IPS-20b (cell line): Measurements from ENCODE around the gene TMEM45A.

Source experiments
- H3K27ac ChIP-seq: one replicate; pipeline ENCODE4 v1.5.1; 2013; ENCODE audit warnings: low read length
- H3K27me3 ChIP-seq: 2 replicates; pipeline ENCODE4 v1.6.1; 2013; ENCODE audit warnings: mild to moderate bottlenecking, low read length, inconsistent platforms; ENCODE audit not compliant: insufficient read depth
- H3K36me3 ChIP-seq: 2 replicates; pipeline ENCODE4 v1.6.1; 2013; ENCODE audit warnings: low read depth, mild to moderate bottlenecking, inconsistent platforms, low read length, moderate library complexity; ENCODE audit not compliant: insufficient read depth
- H3K4me1 ChIP-seq: 2 replicates; pipeline ENCODE4 v1.6.1; 2013; ENCODE audit warnings: mild to moderate bottlenecking, control low read depth, inconsistent platforms, low read length, moderate library complexity; ENCODE audit not compliant: insufficient read depth
- H3K4me3 ChIP-seq: 2 replicates; pipeline ENCODE4 v1.5.1; 2013; ENCODE audit warnings: mild to moderate bottlenecking, low read length, inconsistent platforms
- H3K9ac ChIP-seq: 2 replicates; pipeline ENCODE4 v1.6.1; 2013; ENCODE audit warnings: low read depth, mild to moderate bottlenecking, inconsistent platforms, low read length, moderate library complexity
- H3K9me3 ChIP-seq: 2 replicates; pipeline ENCODE4 v1.6.1; 2013; ENCODE audit warnings: mild to moderate bottlenecking, low read depth, low read length, inconsistent platforms; ENCODE audit not compliant: insufficient read depth

TMEM45A gene

DNA sequence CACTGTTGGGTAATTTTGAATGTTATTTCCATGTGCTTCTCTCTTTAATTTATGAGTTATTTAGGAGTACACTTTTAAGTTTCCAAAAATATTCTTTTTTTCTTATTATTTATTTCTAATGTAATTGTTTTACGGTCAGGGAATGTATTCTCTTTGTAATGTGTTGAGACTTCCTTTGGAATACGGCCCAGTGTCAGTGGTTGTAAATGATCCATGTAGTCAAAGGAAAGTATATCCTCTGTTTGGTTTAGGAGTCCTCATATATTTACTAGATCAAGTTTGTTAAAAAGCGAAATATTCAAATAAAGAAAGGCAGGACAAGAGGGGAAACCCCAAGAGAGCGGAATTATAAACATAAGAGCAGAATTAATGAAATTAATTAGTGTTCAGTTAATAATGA lies 68.0 kb downstream of the TMEM45A start:
- Histone ChIP-seq H3K27me3 (no peaks in the 10 kb centered on the region), H3K27ac (peak overlapping the region; percentile 7), H3K36me3 (no peaks in the 10 kb centered on the region), H3K4me3 (no peak overlapping the region), H3K9me3 (no peaks in the 10 kb centered on the region), H3K9ac (no peak overlapping the region; the same call in 1 of the 2 replicates), H3K4me1 (peaks cover 23% of the 10 kb centered on the region; the same call in 1 of the 2 replicates)

DNA sequence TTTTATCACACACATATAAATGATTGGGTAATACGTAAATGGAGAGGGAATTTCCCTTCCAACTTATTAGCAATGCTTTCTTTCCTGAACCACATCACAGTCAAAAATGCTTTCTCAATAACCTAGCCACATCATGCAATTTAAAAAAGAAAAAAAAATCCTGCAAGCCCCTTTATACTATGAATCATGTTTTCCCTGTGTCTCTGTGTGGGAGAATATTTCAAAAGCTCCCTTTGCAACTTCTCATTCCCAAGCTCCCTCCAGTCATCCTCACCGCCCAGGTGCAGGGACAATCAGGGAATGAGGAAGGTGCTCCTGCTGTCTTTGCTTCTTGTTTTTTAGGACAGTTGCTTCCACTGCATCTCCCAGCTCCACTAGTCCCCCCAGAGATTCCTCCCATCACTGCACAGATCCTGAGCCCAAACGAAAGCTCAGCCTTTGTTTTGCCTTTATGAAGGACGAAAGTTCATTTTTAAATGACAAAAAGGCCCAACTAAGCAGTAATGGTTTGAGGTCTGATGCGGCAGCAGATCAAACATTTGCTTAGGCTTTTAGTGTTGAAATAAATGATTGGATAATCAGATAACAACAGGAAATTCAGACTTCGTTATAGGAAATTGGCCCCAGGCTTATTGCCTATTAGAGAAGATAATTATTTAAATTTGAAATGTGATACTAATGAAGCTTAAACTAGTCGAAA lies 69.2 kb downstream of the TMEM45A start:
- H3K4me1 ChIP-seq = peaks cover 23% of the 10 kb centered on the region; the same call in 1 of the 2 replicates
- no peaks in the 10 kb centered on the region for H3K36me3 ChIP-seq
- no peak overlapping the region for H3K4me3 ChIP-seq
- H3K9ac ChIP-seq = peak overlapping the region; percentile 31; the same call in 1 of the 2 replicates
- no peaks in the 10 kb centered on the region for H3K27me3 ChIP-seq
- no peak overlapping the region for H3K27ac ChIP-seq
- H3K9me3 ChIP-seq = no peaks in the 10 kb centered on the region

DNA sequence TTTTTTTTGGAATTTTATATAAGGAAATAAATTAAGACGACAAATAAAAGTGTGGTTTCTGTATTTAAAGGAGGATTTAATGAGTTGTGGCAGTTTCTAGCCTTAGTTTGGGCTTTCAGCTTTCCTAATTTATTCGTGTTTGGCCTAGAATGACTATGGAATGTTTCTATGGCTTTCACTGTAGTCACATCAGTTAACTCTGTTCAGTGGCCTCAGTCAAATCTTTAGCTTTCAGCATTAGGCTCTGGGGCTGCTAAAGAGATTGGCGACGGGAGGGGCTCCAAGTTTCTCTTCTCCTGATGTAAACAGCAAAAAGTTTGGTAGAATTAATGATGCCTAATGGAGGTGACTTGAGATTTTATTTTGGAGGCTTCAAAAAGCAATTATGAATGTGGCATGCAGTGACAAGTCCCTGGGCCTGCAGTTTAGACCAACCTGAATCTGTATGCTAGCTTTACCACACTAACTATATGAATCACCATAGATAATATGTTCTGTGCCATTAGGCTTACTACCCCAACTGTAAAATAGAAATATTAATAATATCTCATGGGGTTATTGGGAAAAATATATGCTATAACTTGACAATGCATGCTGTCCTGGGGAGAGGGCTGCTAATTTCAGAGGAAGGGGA lies 69.9 kb downstream of the TMEM45A start:
- Histone ChIP-seq H3K4me1 (peaks cover 23% of the 10 kb centered on the region; the same call in 1 of the 2 replicates), H3K9ac (peak overlapping the region; percentile 31; the same call in 1 of the 2 replicates), H3K9me3 (no peaks in the 10 kb centered on the region), H3K27me3 (no peaks in the 10 kb centered on the region), H3K4me3 (no peak overlapping the region), H3K27ac (no peak overlapping the region), H3K36me3 (no peaks in the 10 kb centered on the region)

DNA sequence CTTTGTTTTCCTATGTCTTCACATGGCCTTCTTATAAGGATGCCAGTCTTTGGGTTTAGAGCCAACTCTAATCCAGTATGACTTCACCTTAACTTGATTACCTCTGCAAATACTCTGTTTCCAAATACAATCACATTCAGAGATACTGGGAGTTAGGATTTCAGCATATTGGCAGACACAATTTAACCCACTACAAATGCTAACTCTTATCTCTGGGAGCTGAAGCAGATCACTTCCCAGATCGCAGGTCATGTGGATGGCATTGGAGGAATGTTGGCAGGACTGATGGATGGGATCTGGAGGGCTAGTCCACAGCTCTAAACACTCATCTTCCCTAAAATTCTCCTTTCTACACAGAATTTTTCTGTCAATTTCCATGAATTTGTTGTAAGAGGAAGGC lies 70.8 kb downstream of the TMEM45A start:
- H3K4me1 ChIP-seq = peaks cover 23% of the 10 kb centered on the region; the same call in 1 of the 2 replicates
- no peak overlapping the region for H3K9ac ChIP-seq
- H3K27ac ChIP-seq = no peak overlapping the region
- H3K4me3 ChIP-seq = no peak overlapping the region
- H3K27me3 ChIP-seq = no peaks in the 10 kb centered on the region
- no peaks in the 10 kb centered on the region for H3K9me3 ChIP-seq
- H3K36me3 ChIP-seq = no peaks in the 10 kb centered on the region

DNA sequence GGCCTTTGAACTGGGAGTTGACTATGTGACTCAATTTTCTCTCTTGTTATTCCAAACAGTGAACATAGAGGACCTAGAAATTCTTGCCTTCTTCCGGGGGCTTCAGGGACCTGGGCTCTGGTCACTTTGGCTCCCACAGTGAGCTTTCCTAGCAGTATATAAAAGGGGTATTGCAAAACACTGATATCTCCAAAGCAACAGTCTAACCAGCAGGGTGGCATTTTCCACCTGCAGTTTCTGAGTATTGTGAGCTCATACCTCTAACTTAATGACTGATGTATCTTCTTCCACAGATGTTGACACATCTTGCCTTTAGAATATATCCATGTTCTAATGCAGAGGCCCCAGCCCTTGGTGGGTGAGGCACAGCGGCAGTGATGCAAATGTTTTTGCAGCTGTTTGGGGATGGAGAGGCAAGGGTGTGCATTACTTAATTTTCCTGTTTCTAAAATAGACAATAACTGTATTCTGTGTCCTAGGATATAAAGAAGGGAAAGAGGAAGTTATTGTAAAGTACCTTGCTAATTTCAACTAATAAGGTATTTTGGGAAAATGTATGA lies 71.3 kb downstream of the TMEM45A start:
- no peak overlapping the region for H3K4me3 ChIP-seq
- peaks cover 23% of the 10 kb centered on the region; the same call in 1 of the 2 replicates for H3K4me1 ChIP-seq
- H3K36me3 ChIP-seq = no peaks in the 10 kb centered on the region
- no peak overlapping the region for H3K27ac ChIP-seq
- H3K27me3 ChIP-seq = no peaks in the 10 kb centered on the region
- H3K9ac ChIP-seq = no peak overlapping the region
- H3K9me3 ChIP-seq = no peaks in the 10 kb centered on the region

DNA sequence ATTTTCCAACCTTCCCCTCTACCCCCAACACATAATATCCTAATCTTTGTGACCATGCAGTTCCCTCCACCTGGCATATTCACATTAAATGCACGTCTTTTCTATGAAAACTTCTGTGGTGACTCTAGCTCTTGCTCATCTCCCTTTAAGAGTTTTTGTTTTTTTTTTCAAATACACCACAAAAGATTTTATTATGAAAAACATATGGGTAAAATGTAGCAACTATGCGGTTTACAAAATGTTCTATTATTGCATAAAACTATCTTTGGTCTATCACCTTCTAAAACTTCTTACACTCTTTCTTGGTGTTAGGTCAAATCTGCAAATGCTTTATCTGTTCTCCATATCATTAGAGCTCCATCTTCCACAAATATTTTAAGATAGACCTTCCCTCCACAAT lies 78.4 kb downstream of the TMEM45A start:
- H3K4me3 ChIP-seq = no peak overlapping the region
- H3K9me3 ChIP-seq = no peaks in the 10 kb centered on the region
- H3K27ac ChIP-seq = no peak overlapping the region
- H3K27me3 ChIP-seq = no peaks in the 10 kb centered on the region
- H3K36me3 ChIP-seq = no peaks in the 10 kb centered on the region
- H3K4me1 ChIP-seq = no peaks in the 10 kb centered on the region
- no peak overlapping the region for H3K9ac ChIP-seq

DNA sequence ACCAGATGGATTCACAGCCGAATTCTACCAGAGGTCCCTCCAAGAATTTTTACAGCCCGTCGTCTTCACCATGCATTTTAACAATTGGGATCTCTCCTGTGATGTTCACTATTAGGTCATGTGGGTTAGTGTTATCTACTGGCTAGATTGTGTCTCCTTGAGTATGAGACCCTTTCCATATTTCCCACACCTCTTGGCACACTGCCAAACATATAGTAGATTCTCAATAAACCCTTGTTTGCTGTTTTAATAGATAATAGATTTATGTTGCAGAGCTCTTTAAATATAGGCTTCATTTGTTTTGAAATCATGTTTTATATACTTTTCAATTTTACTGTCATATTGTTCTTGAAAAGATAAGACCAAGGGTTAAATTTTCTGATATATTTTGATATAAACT lies 82.1 kb downstream of the TMEM45A start:
- no peaks in the 10 kb centered on the region for H3K36me3 ChIP-seq
- no peaks in the 10 kb centered on the region for H3K9me3 ChIP-seq
- no peak overlapping the region for H3K9ac ChIP-seq

DNA sequence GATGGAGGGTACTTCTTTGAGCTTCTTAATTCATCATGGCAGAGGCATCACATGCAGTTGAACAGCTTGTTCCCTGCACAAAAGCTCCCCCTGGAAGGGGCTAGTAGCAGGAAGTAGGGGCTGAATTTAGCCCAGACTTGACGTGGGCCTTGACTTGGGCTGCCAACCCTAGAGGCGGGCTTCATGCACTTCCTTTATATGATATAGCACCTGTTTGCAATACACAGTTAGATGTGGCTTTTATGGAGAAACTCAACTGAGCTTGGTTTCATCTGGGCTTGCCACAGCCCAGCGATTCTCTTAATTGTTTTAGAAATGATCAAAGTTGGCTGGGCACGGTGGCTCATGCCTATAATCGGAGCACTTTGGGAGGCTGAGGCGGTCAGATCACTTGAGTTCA lies 83.3 kb downstream of the TMEM45A start:
- no peaks in the 10 kb centered on the region for H3K36me3 ChIP-seq
- no peaks in the 10 kb centered on the region for H3K9me3 ChIP-seq
- no peaks in the 10 kb centered on the region for H3K27me3 ChIP-seq
- no peak overlapping the region for H3K27ac ChIP-seq
- no peak overlapping the region for H3K4me3 ChIP-seq
- peaks cover 6% of the 10 kb centered on the region; the same call in 1 of the 2 replicates for H3K4me1 ChIP-seq
- H3K9ac ChIP-seq = no peak overlapping the region

More for the DNA sequence above, 82.1 kb downstream of the TMEM45A start:
- Histone ChIP-seq H3K27ac (no peak overlapping the region), H3K4me3 (no peak overlapping the region), H3K27me3 (no peaks in the 10 kb centered on the region), H3K4me1 (peaks cover 6% of the 10 kb centered on the region; the same call in 1 of the 2 replicates)

DNA sequence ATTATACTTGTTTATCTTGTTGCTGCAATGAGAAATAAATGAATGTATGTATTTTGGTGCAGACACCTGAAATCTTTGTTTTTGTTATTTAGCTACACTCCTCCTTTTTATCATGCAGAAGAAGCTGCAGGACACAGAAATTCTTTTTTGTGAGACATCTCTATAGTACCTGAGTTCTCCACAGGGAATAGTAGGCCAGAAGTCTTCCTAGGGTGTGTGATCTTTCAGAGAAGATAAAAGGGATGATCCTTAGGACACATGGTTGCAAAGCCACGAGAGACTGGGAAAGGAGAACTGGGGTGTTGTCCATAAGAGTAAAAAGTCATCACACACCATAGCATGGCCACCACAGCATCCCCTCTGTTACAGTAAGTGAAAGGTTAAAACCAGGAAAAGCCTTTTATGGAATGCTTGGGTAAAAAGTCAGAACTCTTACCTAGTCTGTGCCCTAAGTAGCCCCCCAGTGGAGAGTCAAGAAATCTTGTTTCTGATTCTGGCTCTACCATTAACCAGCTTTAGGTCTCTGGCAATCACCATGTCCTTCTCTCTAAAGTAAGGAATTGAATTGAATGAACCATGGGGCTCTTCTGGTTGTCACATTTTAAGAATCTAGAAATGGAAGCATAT lies 85.1 kb downstream of the TMEM45A start:
- no peak overlapping the region for H3K9ac ChIP-seq
- no peaks in the 10 kb centered on the region for H3K9me3 ChIP-seq
- no peaks in the 10 kb centered on the region for H3K36me3 ChIP-seq
- H3K27ac ChIP-seq = no peak overlapping the region
- no peak overlapping the region; the same call in 1 of the 2 replicates for H3K4me3 ChIP-seq
- peaks cover 6% of the 10 kb centered on the region; the same call in 1 of the 2 replicates for H3K4me1 ChIP-seq
- no peaks in the 10 kb centered on the region for H3K27me3 ChIP-seq

DNA sequence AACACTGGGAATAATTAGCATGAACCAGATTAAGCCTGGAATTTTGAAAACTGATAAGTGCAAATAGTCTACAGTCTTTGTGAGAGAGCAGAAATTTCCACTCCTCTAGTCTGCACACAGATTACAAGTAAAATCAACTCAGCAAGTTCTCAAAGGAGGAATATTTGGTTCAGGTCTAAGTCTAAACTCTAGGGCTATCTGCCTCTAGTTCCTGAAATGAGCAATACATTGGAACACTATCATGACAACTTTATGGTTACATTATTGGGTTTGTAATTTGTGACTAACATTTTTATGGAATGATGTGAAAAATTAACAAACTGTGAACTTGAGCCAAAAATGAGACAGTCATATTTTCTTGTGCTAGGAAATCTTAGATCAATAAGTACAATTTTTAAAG lies 86.2 kb downstream of the TMEM45A start:
- H3K9me3 ChIP-seq = no peaks in the 10 kb centered on the region
- no peak overlapping the region for H3K27ac ChIP-seq
- peaks cover 6% of the 10 kb centered on the region; the same call in 1 of the 2 replicates for H3K4me1 ChIP-seq
- H3K36me3 ChIP-seq = no peaks in the 10 kb centered on the region
- no peak overlapping the region for H3K4me3 ChIP-seq
- no peaks in the 10 kb centered on the region for H3K27me3 ChIP-seq
- H3K9ac ChIP-seq = no peak overlapping the region

DNA sequence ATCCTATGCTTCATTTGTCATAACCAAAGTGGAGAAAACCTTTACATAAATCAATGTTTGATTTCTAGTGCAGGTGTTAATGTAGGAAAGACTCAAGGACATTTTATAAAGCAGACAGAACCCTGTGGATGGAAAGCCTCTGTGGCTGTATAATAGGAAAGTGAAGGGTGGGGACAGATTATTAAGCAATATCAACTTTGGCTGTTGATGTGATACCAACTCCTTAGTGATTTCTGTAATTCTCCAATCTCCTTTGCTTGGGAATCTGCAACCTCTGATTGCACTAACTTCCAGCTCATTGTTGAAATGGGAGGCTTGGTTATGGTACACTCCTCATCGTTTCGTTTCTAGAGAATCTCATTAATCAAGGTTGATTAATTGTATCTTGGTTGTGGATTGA lies 87.7 kb downstream of the TMEM45A start:
- H3K9me3 ChIP-seq = no peaks in the 10 kb centered on the region
- no peaks in the 10 kb centered on the region for H3K27me3 ChIP-seq
- peaks cover 6% of the 10 kb centered on the region; the same call in 1 of the 2 replicates for H3K4me1 ChIP-seq
- H3K4me3 ChIP-seq = no peak overlapping the region
- no peak overlapping the region for H3K27ac ChIP-seq
- no peaks in the 10 kb centered on the region for H3K36me3 ChIP-seq
- no peak overlapping the region for H3K9ac ChIP-seq
